SH-SY5Y (cell line): ENCODE data around the gene WIPF1.

Source experiments
- GATA2 ChIP-seq: IDR thresholded peaks from 2 replicates; pipeline ENCODE4 v1.6.1; 2011; ENCODE audit warnings: mild to moderate bottlenecking, low read depth, low read length
- GATA3 ChIP-seq: IDR thresholded peaks from 2 replicates; pipeline ENCODE4 v1.6.1; 2011; ENCODE audit warnings: low read depth, mild to moderate bottlenecking, low read length, moderate library complexity

WIPF1 gene

GRCh38 chr2:174529916-174530315 is 67.7 kb downstream of the WIPF1 start:
- TF ChIP-seq GATA2 (no peak), GATA3 (no peak)

- no peak for TF ChIP-seq GATA3
- TF ChIP-seq GATA2, result no peak
Observed at GRCh38 chr2:174527959-174528358, 69.6 kb downstream of the WIPF1 start.

- TF ChIP-seq GATA2 (no peak), GATA3 (no peak)
Observed at GRCh38 chr2:174527101-174527721, 70.4 kb downstream of the WIPF1 start.

GRCh38 chr2:174524527-174524926 is 73.1 kb downstream of the WIPF1 start:
- TF ChIP-seq GATA2 (no peak), GATA3 (no peak)

- no peak for TF ChIP-seq GATA3
- TF ChIP-seq GATA2, result no peak
Observed at GRCh38 chr2:174522553-174522952, 75.1 kb downstream of the WIPF1 start.

- TF ChIP-seq GATA3, result no peak
- no peak for TF ChIP-seq GATA2
Observed at GRCh38 chr2:174518395-174518794, 79.2 kb downstream of the WIPF1 start.

GRCh38 chr2:174516501-174517378 is 80.9 kb downstream of the WIPF1 start:
- TF ChIP-seq GATA2 (no peak), GATA3 (no peak)

- TF ChIP-seq GATA2 (no peak), GATA3 (no peak)
Observed at GRCh38 chr2:174512345-174512744, 85.3 kb downstream of the WIPF1 start.

GRCh38 chr2:174511580-174512260 is 85.9 kb downstream of the WIPF1 start:
- TF ChIP-seq GATA3 (no peak), GATA2 (no peak)

- TF ChIP-seq GATA3 (no peak), GATA2 (no peak)
Observed at GRCh38 chr2:174510583-174511189, 86.9 kb downstream of the WIPF1 start.
